NB4 (cell line): ENCODE data around the gene TXNIP.

Experiments
- DNase-seq: peaks from one replicate; pipeline ENCODE4 v3.0.0; 2010; ENCODE audit warnings: low read depth
- H3K4me3 ChIP-seq: one replicate; pipeline ENCODE4 v1.5.1; 2011; ENCODE audit warnings: mild to moderate bottlenecking, low read depth, low read length, moderate library complexity
- CTCF ChIP-seq: IDR thresholded peaks from one replicate; pipeline ENCODE4 v1.5.1; 2012; ENCODE audit warnings: low read depth, low read length
- MAX ChIP-seq: IDR thresholded peaks from 2 replicates; pipeline ENCODE4 v1.6.1; 2011; ENCODE audit warnings: low read depth, low read length
- MYC ChIP-seq: IDR thresholded peaks from 2 replicates; pipeline ENCODE4 v1.6.1; 2011; ENCODE audit warnings: low read depth, low read length
- POLR2A ChIP-seq: IDR thresholded peaks from 2 replicates; pipeline ENCODE4 v1.6.1; 2011; ENCODE audit warnings: mild to moderate bottlenecking; ENCODE audit not compliant: insufficient read length; ENCODE audit errors: extremely low read depth

Gene TXNIP

GRCh38 chr1:145996433-145997015 is at the start of gene TXNIP:
TXNIP (minus strand) TSS chr1:145996579; CDS start chr1:145996266, 313 bp downstream.
- TF ChIP-seq CTCF: no peak
- TF ChIP-seq MAX: peak; percentile 99
- peak; percentile 95 for TF ChIP-seq POLR2A
- TF ChIP-seq MYC: peak; percentile 81
- peak within 1 kb of the TSS; percentile 99 for H3K4me3 ChIP-seq
- peak; percentile 99 for DNase-seq

- no peak for DNase-seq
- H3K4me3 ChIP-seq: no peak overlapping the region
- TF ChIP-seq MAX (no peak), POLR2A (no peak), CTCF (no peak), MYC (no peak)
Observed at GRCh38 chr1:146039844-146040194, 43.4 kb upstream of the TXNIP start.

- TF ChIP-seq POLR2A: no peak
- no peak for TF ChIP-seq MYC
- TF ChIP-seq MAX: peak; percentile 64
- TF ChIP-seq CTCF: no peak
- DNase-seq: peak; percentile 87
- H3K4me3 ChIP-seq: peak overlapping the region; percentile 75
Observed at GRCh38 chr1:146036965-146037646, 40.7 kb upstream of the TXNIP start.

GRCh38 chr1:146036241-146036964 is 40.0 kb upstream of the TXNIP start:
- DNase-seq: no peak
- TF ChIP-seq POLR2A (no peak), CTCF (no peak), MAX (no peak), MYC (no peak)
- H3K4me3 ChIP-seq: peak overlapping the region; percentile 75

- TF ChIP-seq CTCF: no peak
- peak; percentile 65 for TF ChIP-seq MAX
- TF ChIP-seq POLR2A: no peak
- TF ChIP-seq MYC: 0 out of 2 replicates have a peak, but pooled peaks have one; percentile 2
- H3K4me3 ChIP-seq: peak overlapping the region; percentile 53
- peak; percentile 44 for DNase-seq
Observed at GRCh38 chr1:146035048-146035423, 38.7 kb upstream of the TXNIP start.
